Cerebellar nuclear complex (tissue), 1 donor: Measurements from ENCODE around the gene MEIG1.
"Not testable (repeated sequence)": the region's sequence is repeated elsewhere in the genome, so short reads cannot be mapped to it uniquely, and the experiment has no call there.

Experiments used
- DNase-seq, 2 experiments: peaks; one replicate each; lab custom pipeline; 2025; lab: John Stamatoyannopoulos, UW

Gene MEIG1

DNA sequence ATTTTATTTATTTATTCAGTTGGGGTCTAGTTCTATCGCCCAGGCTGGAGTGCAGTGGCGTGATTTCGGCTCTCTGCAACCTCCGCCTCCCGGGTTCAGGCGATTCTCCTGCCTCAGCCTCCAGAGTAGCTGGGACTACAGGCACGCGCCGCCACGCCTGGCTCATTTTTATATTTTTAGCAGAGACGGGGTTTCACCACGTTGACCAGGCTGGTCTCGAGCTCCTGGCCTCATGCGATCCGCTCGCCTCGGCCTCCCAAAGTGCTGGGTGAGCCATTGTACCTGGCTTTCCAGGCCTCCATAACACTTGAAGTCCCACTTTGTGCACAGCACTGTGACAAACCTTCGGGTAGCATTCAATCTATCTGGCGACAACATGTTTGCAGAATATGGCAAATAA is 4.3 kb upstream of the MEIG1 start:
- DNase-seq = no peak

DNA sequence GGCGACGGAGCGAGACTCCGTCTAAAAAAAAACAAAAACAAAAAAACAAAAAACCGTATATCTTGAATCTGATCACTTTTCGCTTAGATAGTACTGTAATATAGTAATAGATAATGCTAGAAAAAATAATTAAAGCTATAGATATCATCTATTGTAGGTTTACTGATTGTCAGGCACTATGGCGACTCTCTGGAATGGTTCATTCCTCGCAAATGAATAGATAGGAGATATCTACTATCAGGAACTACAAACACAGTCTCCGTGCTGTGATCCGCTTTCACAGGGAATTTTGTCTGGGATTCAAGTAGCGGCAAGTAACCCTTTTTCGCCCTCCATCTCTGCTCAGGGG is 342 bp upstream of the MEIG1 start:
- DNase-seq = no peak

DNA sequence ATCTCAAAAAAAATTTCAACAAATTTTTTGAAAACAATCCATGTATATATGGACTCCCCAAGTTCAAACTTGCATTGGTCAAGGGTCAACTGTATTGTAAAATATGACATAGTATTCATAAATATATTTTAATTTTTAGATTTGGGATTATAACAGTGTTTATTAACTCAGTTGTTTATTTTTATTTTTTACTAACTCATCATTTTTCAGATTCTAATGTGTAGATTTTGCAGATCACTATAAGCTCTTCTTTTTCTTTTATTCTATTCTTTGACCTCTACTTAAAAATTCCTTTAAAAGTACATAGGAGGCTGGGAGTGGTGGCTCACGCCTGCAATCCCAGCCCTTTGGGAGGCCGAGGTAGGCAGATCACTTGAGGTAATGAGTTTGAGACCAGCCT is 8.7 kb downstream of the MEIG1 start:
- no peak for DNase-seq

DNA sequence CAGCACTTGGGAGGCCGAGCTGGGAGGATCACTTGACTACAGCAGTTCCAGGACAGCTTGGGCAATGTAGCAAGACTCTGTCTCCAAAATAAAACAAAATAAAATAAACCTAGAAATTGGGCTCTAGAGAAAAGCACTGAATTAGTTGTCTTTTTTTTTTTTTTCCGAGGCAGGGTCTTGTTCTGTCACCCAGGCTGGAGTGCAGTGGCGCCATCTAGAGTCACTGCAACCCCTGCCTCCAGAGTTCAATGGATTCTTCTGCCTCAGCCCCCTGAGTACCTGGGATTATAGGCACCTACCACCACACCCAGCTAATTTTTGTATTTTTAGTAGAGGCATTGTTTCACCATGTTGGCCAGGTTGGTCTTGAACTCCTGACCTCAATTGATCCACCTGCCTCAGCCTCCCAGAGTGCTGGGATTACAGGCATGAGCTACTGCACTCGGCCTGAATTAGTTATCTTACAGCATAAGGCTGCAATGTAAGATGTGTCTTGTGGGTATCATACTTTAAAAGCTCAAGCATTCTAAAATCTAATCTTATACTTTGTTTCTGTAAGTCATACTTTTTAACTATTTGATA is 12.8 kb downstream of the MEIG1 start:
- DNase-seq = no peak

DNA sequence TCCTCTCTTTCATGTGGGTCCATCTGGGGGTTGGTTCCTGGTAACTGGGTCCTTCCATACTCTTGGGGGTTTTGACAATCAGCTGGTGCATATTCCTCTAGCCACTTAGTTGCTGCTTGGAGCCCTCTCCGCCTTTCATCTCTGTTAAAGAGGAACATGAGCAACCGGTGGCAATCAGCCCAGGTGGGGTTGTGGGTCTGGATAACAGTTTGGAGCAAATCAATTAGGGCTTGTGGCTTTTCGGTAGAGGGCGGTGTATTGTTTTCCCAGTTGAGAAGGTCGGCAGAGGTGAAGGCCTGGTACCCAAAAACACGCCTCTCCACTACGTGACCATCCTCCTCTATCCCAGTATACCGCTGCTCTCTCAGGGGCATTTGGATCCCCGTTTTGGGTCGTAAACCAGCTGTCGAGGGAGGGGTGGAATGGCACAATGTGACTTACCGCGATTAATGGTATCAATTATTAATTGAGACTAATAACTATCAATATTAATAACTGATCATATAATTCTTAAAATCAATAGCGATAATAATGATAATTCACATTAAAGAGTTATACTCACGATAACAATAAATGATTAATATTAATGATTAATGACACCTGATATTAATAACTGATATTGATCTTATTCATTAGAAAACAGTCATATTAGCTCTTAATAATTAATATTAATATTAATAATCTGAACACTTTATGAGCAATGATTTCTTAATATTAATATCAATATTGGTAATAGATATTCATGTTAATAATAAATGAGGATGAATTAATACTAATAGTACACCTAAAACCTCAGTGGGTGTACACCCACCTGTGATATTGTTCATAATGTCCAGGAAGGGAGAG is 15.2 kb downstream of the MEIG1 start:
- not testable (repeated sequence) for DNase-seq

DNA sequence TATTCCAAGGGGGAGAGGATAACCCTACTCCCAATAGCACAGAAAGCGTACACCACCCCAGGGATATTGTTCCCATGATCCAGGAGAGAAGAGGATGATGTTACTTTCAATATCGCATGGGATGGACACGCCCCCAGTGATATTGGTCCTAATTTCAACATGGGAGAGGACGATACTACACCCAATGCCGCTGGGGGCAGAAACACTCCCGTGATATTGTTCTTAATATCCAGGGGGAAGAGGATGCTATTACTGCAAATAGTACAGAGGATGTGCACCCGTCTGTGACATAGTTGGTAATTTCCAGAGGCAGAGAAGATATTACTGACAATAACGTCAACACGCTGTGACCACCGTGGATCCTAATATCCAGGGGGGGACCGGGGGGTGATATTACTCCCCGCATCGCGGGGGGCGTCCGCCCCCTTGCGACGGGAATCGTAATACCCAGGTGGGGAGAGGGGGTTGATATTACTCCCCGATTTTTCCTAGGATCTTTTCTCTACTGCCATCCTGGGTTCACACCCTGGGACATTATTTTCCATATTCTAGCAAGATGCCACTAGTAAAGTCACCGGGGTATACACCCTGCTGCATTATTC is 16.6 kb downstream of the MEIG1 start:
- no peak for DNase-seq

DNA sequence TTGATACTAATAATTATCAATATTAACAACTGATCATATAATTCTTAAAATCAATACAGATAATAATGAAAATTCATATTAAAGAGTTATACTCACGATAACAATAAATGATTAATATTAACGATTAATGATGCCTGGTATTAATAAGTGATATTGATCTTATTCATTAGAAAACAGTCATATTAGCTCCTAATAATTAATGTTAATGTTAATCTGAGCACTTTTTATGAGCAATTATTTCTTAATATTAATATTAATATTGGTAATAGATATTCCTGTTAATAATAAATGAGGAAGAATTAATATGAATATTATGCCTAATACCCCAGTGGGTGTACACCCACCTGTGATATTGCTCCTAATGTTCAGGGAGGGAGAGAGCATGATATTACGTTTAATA is 23.6 kb downstream of the MEIG1 start:
- no peak for DNase-seq

DNA sequence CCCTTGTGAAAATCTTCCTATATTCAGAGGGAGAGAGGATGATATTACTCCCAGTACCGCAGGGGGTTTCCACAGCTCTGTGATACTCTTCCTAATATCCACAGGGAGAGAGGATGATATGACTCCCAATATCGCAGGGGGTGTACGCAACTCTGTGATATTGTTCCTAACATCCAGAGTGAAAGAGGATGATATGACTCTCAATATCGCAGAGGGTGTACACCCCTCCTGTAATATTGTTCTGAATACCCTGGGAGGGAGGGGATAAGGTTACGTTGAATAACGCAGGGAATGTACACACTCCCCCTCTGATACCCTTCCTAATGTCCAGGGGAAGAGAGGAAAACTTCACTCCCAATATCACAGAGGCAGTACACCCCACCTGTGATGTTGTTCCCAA is 30.4 kb downstream of the MEIG1 start:
- not testable (repeated sequence) for DNase-seq

DNA sequence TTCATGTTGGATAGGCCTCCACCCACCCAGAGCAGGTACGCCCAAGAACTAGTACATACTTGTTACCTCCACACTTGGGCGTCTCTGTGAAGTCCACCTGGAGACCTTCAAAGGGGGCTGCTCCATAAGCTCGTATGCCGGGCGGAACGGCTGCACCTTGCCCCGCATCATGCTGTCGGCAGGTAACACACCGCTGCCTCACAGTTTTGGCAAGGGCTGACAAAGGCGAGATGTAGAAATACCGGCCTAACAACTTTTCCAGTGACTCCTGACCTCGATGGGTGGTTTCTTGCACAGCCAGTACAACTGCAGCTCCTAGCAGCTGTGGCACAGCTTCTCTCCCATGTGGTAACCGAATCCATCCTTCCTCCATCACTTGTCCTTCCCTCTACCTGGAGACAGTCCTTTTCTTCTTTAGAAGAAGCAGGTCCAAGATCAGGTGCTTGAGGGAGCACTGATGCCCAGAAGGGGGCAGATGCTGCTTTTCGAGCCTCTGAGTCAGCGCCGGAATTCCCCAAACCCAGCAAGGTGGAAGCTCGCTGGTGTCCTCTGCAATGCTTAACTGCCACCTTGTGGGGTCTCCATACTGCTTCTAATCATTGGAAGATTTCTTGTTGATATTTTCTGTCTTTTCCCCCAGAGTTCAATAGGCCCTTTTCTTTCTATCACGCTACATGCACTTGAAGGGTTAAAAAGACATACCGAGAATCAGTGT is 32.0 kb downstream of the MEIG1 start:
- not testable (repeated sequence) for DNase-seq

DNA sequence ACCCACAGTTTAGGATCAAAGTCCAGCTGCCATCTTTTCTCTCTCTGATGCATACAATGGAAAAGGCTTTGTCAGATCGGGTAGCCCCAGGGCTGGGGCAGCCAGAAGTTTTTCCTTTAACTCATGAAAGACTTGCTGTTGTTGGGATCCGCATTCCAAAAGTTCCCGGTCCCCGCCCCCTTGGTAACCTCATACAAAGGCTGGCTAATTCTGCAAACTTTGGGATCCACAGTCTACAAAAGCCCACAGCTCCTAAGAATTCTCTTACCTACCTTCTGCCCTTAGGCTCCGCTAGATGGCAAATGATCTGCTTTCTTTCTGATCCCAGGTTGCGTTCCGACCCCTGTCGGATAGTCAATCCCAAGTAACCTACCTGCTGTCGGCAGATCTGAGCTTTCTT is 33.1 kb downstream of the MEIG1 start:
- not testable (repeated sequence) for DNase-seq

DNA sequence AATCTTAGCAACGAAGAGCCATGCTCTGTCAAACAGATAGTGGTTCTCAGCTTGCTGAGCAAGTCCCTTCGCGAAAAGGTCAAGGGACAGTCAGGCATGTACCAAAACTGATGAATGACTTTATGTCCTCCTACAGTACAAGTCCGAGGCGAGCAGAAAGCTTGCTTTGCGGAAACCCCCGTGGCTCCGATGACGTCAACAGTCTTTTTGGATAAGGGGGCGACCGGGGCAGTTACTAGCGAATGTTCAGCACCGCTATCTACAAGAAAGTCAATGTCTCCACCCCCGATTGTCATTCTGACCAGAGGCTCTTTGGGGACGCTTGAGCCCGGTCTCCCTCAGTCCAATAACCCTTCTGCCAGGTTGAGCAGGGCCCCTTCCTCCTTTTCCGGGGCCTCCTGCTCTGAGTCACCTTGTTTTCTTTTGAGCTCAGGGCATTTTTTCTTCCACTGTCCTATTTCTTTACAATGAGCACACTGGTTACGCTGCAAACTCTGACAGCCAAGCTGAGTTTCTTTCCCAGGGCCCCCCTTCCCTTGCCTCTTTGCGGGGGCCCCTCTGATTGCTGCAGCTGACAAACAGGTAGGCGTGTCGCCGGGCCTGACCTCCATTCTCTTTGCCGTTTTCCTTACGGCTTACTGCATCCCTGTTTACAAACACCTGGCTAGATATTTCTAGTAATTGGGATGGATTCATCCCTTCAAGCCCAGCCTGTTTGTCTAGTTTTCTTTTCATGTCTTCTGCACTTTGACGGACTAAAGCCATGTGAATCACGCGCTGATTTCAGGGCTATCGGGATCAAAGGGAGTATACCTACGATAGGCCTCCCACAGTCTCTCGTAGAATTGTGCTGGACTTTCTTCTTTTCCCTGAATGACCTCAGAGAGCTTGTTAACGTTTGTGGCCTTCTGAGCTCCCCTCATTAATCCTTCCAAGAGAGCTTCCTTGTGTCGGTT is 34.6 kb downstream of the MEIG1 start:
- not testable (repeated sequence) for DNase-seq

DNA sequence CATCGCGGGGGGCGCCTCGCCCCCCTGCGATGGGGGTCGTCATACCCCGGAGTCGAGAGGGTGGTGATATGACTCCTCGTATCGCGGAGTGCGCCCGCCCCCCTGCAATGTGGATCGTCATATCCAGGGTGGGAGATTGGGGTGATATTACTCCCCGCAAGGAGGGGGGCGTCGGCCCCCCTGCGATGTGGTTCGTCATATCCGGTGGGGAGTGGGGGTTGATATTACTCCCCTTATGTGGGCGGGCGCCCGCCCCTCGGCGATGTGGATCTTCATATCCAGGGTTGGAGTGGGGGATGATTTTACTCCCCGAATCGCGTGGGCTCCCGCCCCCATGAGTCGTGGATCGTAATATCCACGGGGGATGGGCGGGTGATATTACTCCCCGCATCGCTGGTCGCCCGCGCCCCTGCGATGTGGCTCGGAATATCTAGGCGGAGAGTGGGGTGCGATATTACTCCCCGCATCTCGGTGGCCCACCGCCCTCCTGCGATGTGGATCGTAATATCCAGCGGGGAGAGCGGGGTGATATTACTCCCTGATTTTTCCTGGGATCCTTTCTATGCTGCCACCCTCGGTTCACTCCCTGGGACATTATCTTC is 36.9 kb downstream of the MEIG1 start:
- no peak for DNase-seq

DNA sequence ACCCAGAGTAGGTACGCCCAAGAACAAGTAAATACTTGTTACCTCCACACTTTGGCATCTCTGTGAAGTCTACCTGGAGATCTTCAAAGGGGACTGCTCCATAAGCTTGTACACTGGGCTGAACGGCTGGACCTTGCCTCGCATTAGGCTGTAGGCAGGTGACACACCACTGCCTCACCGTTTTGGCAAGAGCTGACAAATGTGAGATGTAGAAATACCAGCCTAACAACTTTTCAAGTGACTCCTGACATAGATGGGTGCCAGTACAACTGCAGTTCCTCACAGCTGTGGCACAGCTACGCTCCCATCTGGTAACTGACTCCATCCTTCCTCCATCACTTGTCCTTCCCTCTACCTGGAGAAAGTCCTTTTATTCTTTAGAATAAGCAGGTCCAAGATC is 54.3 kb downstream of the MEIG1 start:
- DNase-seq = not testable (repeated sequence)

DNA sequence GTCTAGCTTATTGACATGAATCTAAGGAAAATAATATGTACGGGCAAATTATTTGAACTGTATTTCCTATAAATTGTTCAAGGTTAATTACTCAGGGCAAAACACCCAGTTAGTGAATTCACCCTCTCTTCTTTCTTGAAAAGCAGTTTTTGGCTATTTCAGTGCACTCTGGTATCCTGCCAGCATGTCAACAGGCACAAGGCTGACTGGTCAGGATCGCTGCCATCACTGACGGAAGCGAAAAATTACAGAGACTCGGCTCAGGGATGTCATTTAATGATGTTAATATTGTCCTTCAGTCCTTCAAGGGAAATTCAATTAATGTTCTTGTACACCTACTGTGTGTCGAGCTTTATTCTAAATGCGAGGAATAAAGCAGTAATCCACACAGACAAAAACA is 56.3 kb downstream of the MEIG1 start:
- DNase-seq = no peak

DNA sequence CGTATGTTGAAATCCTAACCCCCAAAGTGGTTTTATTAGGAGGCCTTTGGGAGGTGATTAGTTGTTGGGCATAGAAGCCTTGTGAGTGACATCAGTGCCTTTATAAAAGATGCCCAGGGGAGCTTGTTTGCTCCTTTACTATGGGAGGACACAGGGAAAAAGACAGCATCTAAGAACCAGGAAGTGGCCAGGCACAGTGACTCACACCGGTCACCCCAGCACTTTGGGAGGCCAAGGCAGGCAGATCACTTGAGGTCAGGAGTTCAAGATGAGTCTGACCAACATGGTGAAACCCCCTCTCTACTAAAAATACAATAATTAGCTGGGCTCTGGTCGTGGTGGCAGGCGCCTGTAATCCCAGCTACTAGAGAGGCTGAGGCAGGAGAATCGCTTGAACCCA is 61.8 kb downstream of the MEIG1 start:
- not testable (repeated sequence) for DNase-seq
